SK-N-SH (cell line): ENCODE results near the gene DCBLD1. TPM values are rescaled to one million over a fixed set of nuclear protein-coding genes. Genes with fewer than 3 reads are reported as not detected.
A peak's percentile ranks its signal among the peaks of the same experiment; 100 is the strongest.

Experiments used
- CTCF ChIA-PET: fragments of 300-600, 350-600 bp; formaldehyde crosslinking; extraction: SDS; loops from one replicate; lab custom pipeline; 2021; lab: Yijun Ruan, JAX
- POLR2A ChIA-PET: fragments of 350-600 bp; sonication (Branson Sonifier 250); formaldehyde crosslinking; extraction: SDS; loops from one replicate; lab custom pipeline; 2020; ENCODE audit warnings: antibody characterized with exemption, inconsistent platforms; lab: Yijun Ruan, JAX
- DNase-seq: peaks from one replicate; pipeline ENCODE4 v3.0.0; 2012
- H2AFZ ChIP-seq: fragments of 200-600 bp; sonication (generic); 2 replicates; pipeline ENCODE4 v1.8.1; 2016; ENCODE audit warnings: antibody characterized with exemption, mild to moderate bottlenecking, low read depth
- H3F3A ChIP-seq: fragments of 200-600 bp; sonication (generic); replicated peaks from 2 replicates; pipeline ENCODE3; 2016; ENCODE audit warnings: antibody characterized with exemption, mild to moderate bottlenecking; ENCODE audit not compliant: insufficient read depth
- H3K27ac ChIP-seq, 2 experiments: fragments of 200-500 bp in 1 of 2; fragments of 200-600 bp in 1 of 2; sonication (Bioruptor generic) in 1 of 2; sonication (generic), shearing (Covaris generic) in 1 of 2; 2 replicates each; pipeline versions ENCODE4 v1.5.1 to v1.6.1; 2014 to 2016; ENCODE audit warnings: low read depth in 2 of 2, inconsistent platforms in 1 of 2, low read length in 1 of 2, mild to moderate bottlenecking in 1 of 2, mixed read lengths in 1 of 2
- H3K27me3 ChIP-seq: fragments of 200-600 bp; sonication (generic), shearing (Covaris generic); 2 replicates; pipeline ENCODE4 v1.6.1; 2016; ENCODE audit warnings: mixed run types; ENCODE audit not compliant: insufficient read depth
- H3K36me3 ChIP-seq, 2 experiments: fragments of 200-500 bp in 1 of 2; fragments of 200-600 bp in 1 of 2; sonication (Bioruptor generic) in 1 of 2; sonication (generic) in 1 of 2; replicated peaks in 1 of 2; 2 replicates each; pipeline versions ENCODE3 to v1.5.1; 2014 to 2016; ENCODE audit warnings: low read length in 1 of 2, mild to moderate bottlenecking in 1 of 2; ENCODE audit not compliant: insufficient read depth in 2 of 2, control insufficient read depth in 1 of 2
- H3K4me1 ChIP-seq, 2 experiments: fragments of 200-500 bp in 1 of 2; fragments of 200-600 bp in 1 of 2; sonication (Bioruptor generic) in 1 of 2; sonication (generic), shearing (Covaris generic) in 1 of 2; 2 replicates each; pipeline versions ENCODE4 v1.5.1 to v1.6.1; 2014 to 2016; ENCODE audit warnings: low read depth in 1 of 2, low read length in 1 of 2, mixed run types in 1 of 2; ENCODE audit not compliant: insufficient read depth in 2 of 2, control insufficient read depth in 1 of 2
- H3K4me2 ChIP-seq: fragments of 200-600 bp; sonication (generic), shearing (Covaris generic); 2 replicates; pipeline ENCODE4 v1.6.1; 2017; ENCODE audit warnings: mixed run types
- H3K4me3 ChIP-seq, 2 experiments: fragments of 200-500 bp in 1 of 2; fragments of 200-600 bp in 1 of 2; sonication (Bioruptor generic) in 1 of 2; sonication (generic), shearing (Covaris generic) in 1 of 2; 2 replicates each; pipeline versions ENCODE4 v1.5.1 to v1.8.1; 2014 to 2016; ENCODE audit warnings: low read depth in 2 of 2, inconsistent platforms in 1 of 2, low read length in 1 of 2, mild to moderate bottlenecking in 1 of 2, mixed read lengths in 1 of 2, moderate library complexity in 1 of 2
- H3K79me2 ChIP-seq: fragments of 200-600 bp; sonication (generic); 2 replicates; pipeline ENCODE4 v1.8.1; 2017; ENCODE audit warnings: mild to moderate bottlenecking; ENCODE audit not compliant: insufficient read depth
- H3K9ac ChIP-seq: fragments of 200-600 bp; sonication (generic); 2 replicates; pipeline ENCODE4 v1.6.1; 2017; ENCODE audit warnings: mixed run types
- H3K9me2 ChIP-seq: fragments of 200-600 bp; sonication (generic); 2 replicates; pipeline ENCODE4 v1.6.1; 2017; ENCODE audit warnings: mixed run types
- H3K9me3 ChIP-seq: fragments of 200-600 bp; sonication (generic); 2 replicates; pipeline ENCODE4 v1.6.1; 2017; ENCODE audit warnings: mixed run types, mild to moderate bottlenecking, moderate library complexity
- H4K20me1 ChIP-seq: fragments of 200-600 bp; sonication (generic); 2 replicates; pipeline ENCODE4 v1.6.1; 2017; ENCODE audit warnings: mild to moderate bottlenecking, mixed run types; ENCODE audit not compliant: insufficient read depth
- EZH2phosphoT487 ChIP-seq: fragments of 200-600 bp; sonication (generic); IDR thresholded peaks from 2 replicates; pipeline ENCODE4 v1.6.1; 2017; ENCODE audit warnings: low read depth, mixed run types, mild to moderate bottlenecking, antibody characterized with exemption, moderate library complexity, borderline replicate concordance
- FOXJ3 ChIP-seq: sonication (generic); formaldehyde crosslinking; IDR thresholded peaks from 2 replicates; pipeline ENCODE4 v1.5.1; 2020; ENCODE audit warnings: mild to moderate bottlenecking, missing genetic modification reagents
- FOXM1 ChIP-seq: IDR thresholded peaks from 2 replicates; pipeline ENCODE4 v1.4.0; 2012; ENCODE audit warnings: low read depth, mild to moderate bottlenecking
- GATA2 ChIP-seq: sonication (generic); formaldehyde crosslinking; IDR thresholded peaks from 2 replicates; pipeline ENCODE4 v1.5.0; 2020; ENCODE audit warnings: mild to moderate bottlenecking, missing genetic modification reagents
- JUND ChIP-seq: IDR thresholded peaks from 2 replicates; pipeline ENCODE4 v1.4.0; 2012
- MXI1 ChIP-seq: IDR thresholded peaks from 2 replicates; pipeline ENCODE4 v1.6.1; 2012; ENCODE audit warnings: mild to moderate bottlenecking, low read depth, low read length, improper control_type of control experiment
- NFIC ChIP-seq: IDR thresholded peaks from 2 replicates; pipeline ENCODE4 v1.4.0; 2012; ENCODE audit warnings: borderline replicate concordance
- NRF1 ChIP-seq: IDR thresholded peaks from 2 replicates; pipeline ENCODE4 v1.6.1; 2012; ENCODE audit warnings: low read depth, mild to moderate bottlenecking, low read length
- RAD21 ChIP-seq: IDR thresholded peaks from 2 replicates; pipeline ENCODE4 v1.6.1; 2012; ENCODE audit warnings: mild to moderate bottlenecking, low read length
- RCOR1 ChIP-seq: fragments of 150-350 bp; IDR thresholded peaks from 2 replicates; pipeline ENCODE4 v1.6.1; 2017; ENCODE audit warnings: antibody characterized with exemption, low read length
- RXRA ChIP-seq: IDR thresholded peaks from 2 replicates; pipeline ENCODE4 v1.4.0; 2012; ENCODE audit warnings: low read depth, mild to moderate bottlenecking, borderline replicate concordance
- SIN3A ChIP-seq: IDR thresholded peaks from 2 replicates; pipeline ENCODE4 v1.6.1; 2012; ENCODE audit warnings: low read depth, mild to moderate bottlenecking, low read length, moderate library complexity, borderline replicate concordance
- SMC3 ChIP-seq: IDR thresholded peaks from 2 replicates; pipeline ENCODE4 v1.6.1; 2012; ENCODE audit warnings: low read depth, low read length, improper control_type of control experiment
- TAF1 ChIP-seq: IDR thresholded peaks from 2 replicates; pipeline ENCODE4 v1.6.1; 2012; ENCODE audit warnings: low read depth, mild to moderate bottlenecking, low read length, moderate library complexity, borderline replicate concordance
- TCF12 ChIP-seq: IDR thresholded peaks from 2 replicates; pipeline ENCODE4 v1.4.0; 2012
- YY1 ChIP-seq: IDR thresholded peaks from 2 replicates; pipeline ENCODE4 v1.4.0; 2012; ENCODE audit warnings: low read depth, mild to moderate bottlenecking
- WGBS: methylation state at CpG from one replicate; pipeline ENCODE4 v1.1.6; 2017; ENCODE audit warnings: low lambda C conversion rate; 5-methylcytosine and 5-hydroxymethylcytosine counted together
- polyA plus RNA-seq, 3 experiments: library from polyadenylated mRNA; depleted of rRNA; stranded (reverse); fragments of >200 nt; gene quantifications; 2 replicates each; pipeline ENCODE4 v1.2.3, GENCODE V29; 2012
- TF ChIP-seq, protein P1 (sequence below): fragments of 150-350 bp; IDR thresholded peaks from 2 replicates; pipeline ENCODE4 v1.6.1; 2016; ENCODE audit warnings: mild to moderate bottlenecking, low read depth, low read length
- TF ChIP-seq, protein P2 (sequence below): fragments of 200-600 bp; sonication (generic); IDR thresholded peaks from 2 replicates; pipeline ENCODE4 v1.6.1; 2017; ENCODE audit warnings: antibody characterized with exemption, mild to moderate bottlenecking, moderate library complexity

DCBLD1 gene
- polyA plus RNA-seq, 1 of the 3 experiments (the other 2 are of a cell fraction) = 82.2 TPM

DNA sequence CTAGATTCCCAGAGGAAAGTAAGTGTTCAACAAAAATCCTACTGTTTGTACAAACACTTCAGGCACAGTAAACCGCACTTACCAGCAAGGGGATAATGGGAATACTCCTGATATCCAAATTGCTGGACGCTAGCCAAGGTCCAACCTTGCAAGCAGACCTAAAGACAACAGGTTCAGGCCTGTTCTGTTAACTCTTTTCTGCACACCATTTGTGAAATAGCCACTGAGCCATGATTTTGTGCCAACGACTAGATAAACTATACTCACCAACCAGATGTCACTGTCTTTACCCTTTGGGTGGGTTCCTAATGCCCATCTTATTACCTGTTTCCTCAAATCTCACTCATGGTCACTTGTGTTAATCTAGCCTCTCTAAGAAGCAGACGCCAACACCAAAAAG is 76.3 kb downstream of the DCBLD1 start:
- Histone ChIP-seq H4K20me1 (no peaks in the 10 kb centered on the region), H3K9me2 (no peaks in the 10 kb centered on the region), H2AFZ (no peak overlapping the region), H3K9ac (no peak overlapping the region), H3K36me3 (peaks cover 35 to 37% of the 10 kb centered on the region in 2 experiments), H3K9me3 (no peaks in the 10 kb centered on the region), H3K27ac (no peak overlapping the region), H3K4me3 (no peak overlapping the region), H3K4me1 (peaks cover 0 to 11% of the 10 kb centered on the region in 2 experiments; a peak in 1 of 4 replicates), H3K4me2 (no peak overlapping the region), H3F3A (peaks cover 28% of the 10 kb centered on the region), H3K27me3 (no peaks in the 10 kb centered on the region), H3K79me2 (no peaks in the 10 kb centered on the region)
- 91% methylated on average over 4 of the region's 4 CpGs for WGBS
- POLR2A ChIA-PET = no interaction called here
- CTCF ChIA-PET = interaction anchor here (1.0 to 10.1 kb wide), 5 partner anchors 11 to 108 kb away, joined by 3 to 78 read pairs (median 4); no protein-coding TSS in a partner anchor
- TF ChIP-seq NRF1 = no peak
- no peak for TF ChIP-seq RCOR1
- TF ChIP-seq FOXJ3 = no peak
- no peak for TF ChIP-seq FOXM1
- no peak for TF ChIP-seq NFIC
- no peak for TF ChIP-seq MXI1
- DNase-seq = no peak

DNA sequence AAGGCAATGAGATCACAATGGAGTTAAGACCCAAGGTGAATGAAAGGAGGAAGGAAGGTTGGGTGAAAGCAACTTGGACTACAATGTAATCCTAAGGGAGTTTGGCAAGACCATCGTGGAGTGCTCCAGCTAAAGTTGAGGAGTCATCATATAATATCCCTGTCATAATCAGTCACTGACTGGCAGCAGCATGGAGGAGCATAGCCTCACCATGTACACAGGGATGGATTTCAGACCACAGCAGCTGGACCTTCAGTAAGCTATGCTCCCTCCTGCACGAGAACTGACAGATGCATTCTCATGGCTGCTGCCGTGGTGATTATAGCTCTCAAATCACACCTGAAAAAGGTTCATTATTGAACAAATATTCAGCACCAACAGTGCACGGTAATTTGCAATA is 76.8 kb downstream of the DCBLD1 start:
- Histone ChIP-seq H3K4me2 (no peak overlapping the region), H2AFZ (no peak overlapping the region), H3F3A (peaks cover 27% of the 10 kb centered on the region), H3K27me3 (no peaks in the 10 kb centered on the region), H3K79me2 (no peaks in the 10 kb centered on the region), H4K20me1 (no peaks in the 10 kb centered on the region), H3K4me3 (no peak overlapping the region), H3K9ac (no peak overlapping the region), H3K36me3 (peaks cover 36 to 40% of the 10 kb centered on the region in 2 experiments), H3K27ac (no peak overlapping the region), H3K4me1 (peaks cover 0 to 11% of the 10 kb centered on the region in 2 experiments; a peak in 1 of 4 replicates), H3K9me3 (no peaks in the 10 kb centered on the region), H3K9me2 (no peaks in the 10 kb centered on the region)
- 0 out of 2 replicates have a peak, but pooled peaks have one; percentile 35 for TF ChIP-seq SIN3A
- TF ChIP-seq, protein P1, sequence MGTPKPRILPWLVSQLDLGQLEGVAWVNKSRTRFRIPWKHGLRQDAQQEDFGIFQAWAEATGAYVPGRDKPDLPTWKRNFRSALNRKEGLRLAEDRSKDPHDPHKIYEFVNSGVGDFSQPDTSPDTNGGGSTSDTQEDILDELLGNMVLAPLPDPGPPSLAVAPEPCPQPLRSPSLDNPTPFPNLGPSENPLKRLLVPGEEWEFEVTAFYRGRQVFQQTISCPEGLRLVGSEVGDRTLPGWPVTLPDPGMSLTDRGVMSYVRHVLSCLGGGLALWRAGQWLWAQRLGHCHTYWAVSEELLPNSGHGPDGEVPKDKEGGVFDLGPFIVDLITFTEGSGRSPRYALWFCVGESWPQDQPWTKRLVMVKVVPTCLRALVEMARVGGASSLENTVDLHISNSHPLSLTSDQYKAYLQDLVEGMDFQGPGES = no peak
- CTCF ChIA-PET = interaction anchor here (1.0 to 10.1 kb wide), 6 partner anchors 10 to 109 kb away, joined by 3 to 78 read pairs (median 4); no protein-coding TSS in a partner anchor
- POLR2A ChIA-PET = no interaction called here
- WGBS = 88% methylated on average over 4 of the region's 4 CpGs
- no peak for DNase-seq

DNA sequence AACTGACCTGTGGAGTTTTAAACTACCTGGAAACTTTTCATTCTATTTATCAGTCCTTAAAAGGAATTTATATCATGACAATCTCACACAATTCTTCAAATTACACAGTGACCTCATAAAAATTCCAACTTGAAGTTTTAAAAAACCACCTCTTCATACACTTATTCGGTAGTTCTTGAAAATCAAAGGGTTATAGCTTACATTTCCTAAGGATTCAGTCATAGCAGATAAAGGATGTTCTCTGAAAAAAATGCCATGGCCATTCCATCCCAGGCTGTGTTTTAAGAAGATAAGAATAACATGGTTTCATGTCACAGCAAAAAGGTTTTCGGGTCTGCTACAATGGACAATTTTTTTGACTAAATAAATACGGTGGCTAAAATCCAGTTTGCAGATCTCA is 78.7 kb downstream of the DCBLD1 start:
- ChIA-PET CTCF (interaction anchor here (10.1 kb wide), 1 partner anchor 110 kb away, joined by 78 read pairs; no protein-coding TSS in a partner anchor), POLR2A (no interaction called here)
- H3K9ac ChIP-seq = no peak overlapping the region
- H3K9me2 ChIP-seq = no peaks in the 10 kb centered on the region
- no peaks in the 10 kb centered on the region for H3K9me3 ChIP-seq
- H3K27ac ChIP-seq = peak overlapping the region; percentile 5 to 6; a peak in 3 of 4 replicates
- peaks cover 0 to 11% of the 10 kb centered on the region in 2 experiments; a peak in 1 of 4 replicates for H3K4me1 ChIP-seq
- no peaks in the 10 kb centered on the region for H3K79me2 ChIP-seq
- no peaks in the 10 kb centered on the region for H4K20me1 ChIP-seq
- DNase-seq = no peak
- H2AFZ ChIP-seq = no peak overlapping the region
- H3K4me3 ChIP-seq = no peak overlapping the region
- 92% methylated on average over 3 of the region's 3 CpGs for WGBS
- H3K27me3 ChIP-seq = no peaks in the 10 kb centered on the region
- H3F3A ChIP-seq = peaks cover 27% of the 10 kb centered on the region
- peaks cover 52 to 58% of the 10 kb centered on the region in 2 experiments for H3K36me3 ChIP-seq
- H3K4me2 ChIP-seq = no peak overlapping the region
- TF ChIP-seq FOXM1 (no peak), SMC3 (no peak), SIN3A (no peak), TCF12 (no peak), YY1 (no peak), RXRA (no peak), RCOR1 (no peak), JUND (no peak), GATA2 (CRISPR knock-in tag) (no peak), RAD21 (no peak), TAF1 (no peak), EZH2phosphoT487 (no peak), MXI1 (no peak)
- TF ChIP-seq, protein P1 = no peak
- TF ChIP-seq, protein P2, sequence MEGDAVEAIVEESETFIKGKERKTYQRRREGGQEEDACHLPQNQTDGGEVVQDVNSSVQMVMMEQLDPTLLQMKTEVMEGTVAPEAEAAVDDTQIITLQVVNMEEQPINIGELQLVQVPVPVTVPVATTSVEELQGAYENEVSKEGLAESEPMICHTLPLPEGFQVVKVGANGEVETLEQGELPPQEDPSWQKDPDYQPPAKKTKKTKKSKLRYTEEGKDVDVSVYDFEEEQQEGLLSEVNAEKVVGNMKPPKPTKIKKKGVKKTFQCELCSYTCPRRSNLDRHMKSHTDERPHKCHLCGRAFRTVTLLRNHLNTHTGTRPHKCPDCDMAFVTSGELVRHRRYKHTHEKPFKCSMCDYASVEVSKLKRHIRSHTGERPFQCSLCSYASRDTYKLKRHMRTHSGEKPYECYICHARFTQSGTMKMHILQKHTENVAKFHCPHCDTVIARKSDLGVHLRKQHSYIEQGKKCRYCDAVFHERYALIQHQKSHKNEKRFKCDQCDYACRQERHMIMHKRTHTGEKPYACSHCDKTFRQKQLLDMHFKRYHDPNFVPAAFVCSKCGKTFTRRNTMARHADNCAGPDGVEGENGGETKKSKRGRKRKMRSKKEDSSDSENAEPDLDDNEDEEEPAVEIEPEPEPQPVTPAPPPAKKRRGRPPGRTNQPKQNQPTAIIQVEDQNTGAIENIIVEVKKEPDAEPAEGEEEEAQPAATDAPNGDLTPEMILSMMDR = no peak
- TF ChIP-seq, all 33 proteins: peak for 0
